ENCODE data around the gene LSM2. TPM values are rescaled to one million over a fixed set of nuclear protein-coding genes. Genes with fewer than 3 reads are reported as not detected.

The LSM2 gene
- total and polyA plus RNA-seq, 9 of the 15 experiments (the other 6 are each of a cell fraction or from before 2014, with no cell fraction given) = 154 to 407 (median 223) TPM

GRCh38 chr6:31769684-31770371 is 36.9 kb downstream of the LSM2 start (continued):
- TF ChIP-seq HMBOX1 (IDR thresholded peaks at IDR 0.05) (peak; percentile 48; the same call in 1 of the 2 replicates), THRAP3 (IDR thresholded peaks at IDR 0.05; ENCODE audit: borderline replicate concordance) (no peak; the same call in 1 of the 2 replicates), XRCC5 (IDR thresholded peaks at IDR 0.05; ENCODE audit: low read depth, low read length) (peak; percentile 99), FOXJ3 (CRISPR knock-in tag; IDR thresholded peaks at IDR 0.05) (no peak), ARID3B (CRISPR knock-in tag; IDR thresholded peaks at IDR 0.05; ENCODE audit: borderline replicate concordance) (no peak), ZNF280A (IDR thresholded peaks at IDR 0.05; ENCODE audit: low read depth, partially characterized antibody) (peak; percentile 57), ADNP (tag; IDR thresholded peaks at IDR 0.05) (no peak), SMC3 (conservative IDR thresholded peaks at IDR 0.05; ENCODE audit: insufficient read depth, low read depth, low read length) (peak; percentile 99), MTF1 (CRISPR knock-in tag; IDR thresholded peaks at IDR 0.05; ENCODE audit: borderline replicate concordance) (no peak), PATZ1 (CRISPR knock-in tag; IDR thresholded peaks at IDR 0.05; ENCODE audit: borderline replicate concordance) (no peak), NEUROD1 (IDR thresholded peaks at IDR 0.05; ENCODE audit: borderline replicate concordance, low read depth, low read length, partially characterized antibody) (peak; percentile 73), PHF8 (IDR thresholded peaks at IDR 0.05; ENCODE audit: borderline replicate concordance, low read length) (no peak), ZBTB1 (CRISPR knock-in tag; IDR thresholded peaks at IDR 0.05; ENCODE audit: borderline replicate concordance, low read depth) (0 out of 2 replicates have a peak, but pooled peaks have one; percentile 0), ETS1 (conservative IDR thresholded peaks at IDR 0.05; ENCODE audit: control insufficient read depth, low read depth, low read length) (peak; percentile 71; the same call in 1 of the 2 replicates), ATF1 (CRISPR knock-in tag; IDR thresholded peaks at IDR 0.05) (no peak), ATF1 (tag; IDR thresholded peaks at IDR 0.05) (0 out of 2 replicates have a peak, but pooled peaks have one; percentile 30), ZNF449 (CRISPR knock-in tag; IDR thresholded peaks at IDR 0.05) (no peak), SNRNP70 (optimal IDR thresholded peaks at IDR 0.05; ENCODE audit: low read depth, low read length) (no peak)
